Regular cardiac myocyte (primary cell): ENCODE data around the gene SCYGR7. TPM values are rescaled to one million over a fixed set of nuclear protein-coding genes. Genes with fewer than 3 reads are reported as not detected.

Experiments
- total RNA-seq: library from RNA; depleted of rRNA; stranded (reverse); fragments of >200 nt; gene quantifications from 2 replicates; pipeline ENCODE4 v1.2.3, GENCODE V29; 2014

SCYGR7 gene
- total RNA-seq: not detected in 2 replicates

DNA sequence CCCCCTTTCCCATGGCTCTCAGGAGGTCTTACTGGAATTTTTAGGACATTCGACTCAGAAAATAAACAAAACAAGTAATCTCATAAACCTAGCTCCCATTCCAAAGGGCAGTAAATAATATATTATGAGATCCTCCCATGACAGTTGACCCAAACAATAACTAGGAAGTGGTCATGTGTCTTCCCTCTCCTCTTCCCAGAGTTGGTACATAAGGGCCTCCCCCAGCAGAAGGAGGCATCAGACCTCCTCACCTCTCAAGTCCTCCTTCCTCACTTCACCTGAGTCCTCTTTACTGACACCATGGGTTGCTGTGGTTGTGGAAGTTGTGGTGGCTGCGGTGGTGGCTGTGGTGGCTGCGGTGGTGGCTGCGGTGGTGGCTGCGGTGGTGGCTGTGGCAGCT is at the start of gene SCYGR7:
TSS of gene SCYGR7 (plus strand) at position 301 of the 400 bp plus-strand sequence. CDS start at position 301, 0 bp downstream.

GRCh38 chr2:227717687-227718567 is 10.2 kb upstream of the SCYGR7 start, which contains the start of gene SLC19A3:
Gene SLC19A3, minus strand, starts transcription at chr2:227718028. Its CDS starts 15,710 bp downstream, at chr2:227702318.

DNA sequence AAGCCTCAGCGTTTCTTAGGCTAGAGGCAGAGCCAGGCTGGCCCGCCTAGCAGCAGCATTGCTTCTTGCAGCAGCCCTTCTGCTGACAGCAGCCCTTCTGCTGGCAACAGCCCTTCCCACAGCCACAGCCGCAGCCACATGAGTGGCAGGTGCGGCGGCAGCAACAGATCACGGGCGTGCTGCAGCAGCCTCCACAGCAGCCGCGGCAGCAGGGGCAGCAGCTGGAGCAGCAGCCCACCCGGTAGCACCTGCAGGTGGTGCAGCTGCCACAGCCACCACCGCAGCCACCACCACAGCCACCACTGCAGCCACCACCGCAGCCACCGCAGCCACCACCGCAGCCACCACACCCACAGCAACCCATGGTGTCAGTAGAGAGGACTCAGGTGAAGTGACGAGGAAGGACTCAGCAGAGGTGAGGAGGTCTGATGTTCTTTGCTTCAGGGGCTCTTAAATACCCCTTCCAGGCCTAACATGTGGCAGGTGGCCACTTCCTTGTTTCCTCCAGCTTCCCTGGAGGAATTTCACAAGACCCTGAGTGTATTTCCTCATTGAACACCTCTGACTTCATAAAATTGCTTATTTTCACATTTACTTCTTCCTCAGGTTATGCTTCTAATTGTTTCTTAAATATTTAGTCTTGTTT is 3.6 kb upstream of the SCYGR7 start, which contains the start of gene SCYGR6:
TSS of gene SCYGR6 (minus strand) at position 364 of the 646 bp plus-strand sequence. CDS start at position 364, 0 bp downstream.

DNA sequence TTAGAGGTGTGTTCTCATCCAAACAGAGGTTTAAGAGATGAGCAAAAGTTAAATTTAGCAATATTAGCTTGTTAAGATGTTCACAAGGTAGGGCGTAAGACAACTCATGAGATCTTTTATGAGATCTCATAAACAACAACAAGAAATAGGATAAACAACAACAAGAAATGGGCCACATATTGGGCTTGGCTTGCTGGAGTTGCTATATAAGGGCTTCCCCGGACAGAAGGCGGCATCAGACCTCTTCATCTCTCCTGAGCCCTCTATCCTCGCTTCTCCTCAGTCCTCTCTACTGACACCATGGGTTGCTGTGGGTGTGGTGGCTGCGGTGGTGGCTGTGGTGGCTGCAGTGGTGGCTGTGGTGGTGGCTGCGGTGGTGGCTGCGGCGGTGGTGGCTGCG is 17.5 kb downstream of the SCYGR7 start, which contains the start of gene SCYGR8:
TSS of gene SCYGR8 (plus strand) at position 301 of the 400 bp plus-strand sequence. CDS start at position 301, 0 bp downstream.

Other genes starting within 250 kb of the SCYGR7 start
- not detected in 2 replicates for gene SCYGR2, start 129.4 kb upstream of the SCYGR7 start, total RNA-seq
- gene SCYGR3, start 113.5 kb upstream of the SCYGR7 start, total RNA-seq: not detected in 2 replicates
- gene SCYGR4, start 110.8 kb upstream of the SCYGR7 start, total RNA-seq: not detected in 2 replicates
- not detected in 2 replicates for gene SCYGR5, start 61.5 kb upstream of the SCYGR7 start, total RNA-seq
- gene SLC19A3, start 10.3 kb upstream of the SCYGR7 start, total RNA-seq: 0.19 and 1.7 TPM in 2 replicates
- gene SCYGR6, start 3.6 kb upstream of the SCYGR7 start, total RNA-seq: not detected in 2 replicates
- gene SCYGR8, start 17.6 kb downstream of the SCYGR7 start, total RNA-seq: not detected in 2 replicates
- 1.3 and 57.5 TPM in 2 replicates for gene CCL20, start 85.5 kb downstream of the SCYGR7 start, total RNA-seq
- gene DAW1, start 143.3 kb downstream of the SCYGR7 start, total RNA-seq: 24.2 and 31.6 TPM in 2 replicates